HepG2 (cell line): ENCODE data around the gene IL5RA. TPM values are rescaled to one million over a fixed set of nuclear protein-coding genes. Genes with fewer than 3 reads are reported as not detected.

Experiments
- ATAC-seq: fragments of 200-7000 bp; cut with Tn5 transposase; 3 replicates; pipeline ENCODE4 v1.9.1; 2020; ENCODE audit warnings: mild to moderate bottlenecking, moderate library complexity
- BruUV-seq: library from RNA; stranded (reverse); fragments of 400-500 nt; replicated peaks from 2 replicates; lab custom pipeline; 2021; lab: Mats Ljungman, UMichigan
- CTCF ChIA-PET: fragments of 300-600 bp; formaldehyde crosslinking; extraction: SDS; loops from one replicate; lab custom pipeline; 2021; ENCODE audit warnings: low total read pairs, inconsistent platforms, low intra/inter-chr PET ratio; lab: Yijun Ruan, JAX
- POLR2A ChIA-PET: fragments of 350-600 bp; sonication (Branson Sonifier 250); formaldehyde crosslinking; loops from one replicate; lab custom pipeline; 2020; ENCODE audit warnings: antibody characterized with exemption, inconsistent platforms; lab: Yijun Ruan, JAX
- DNase-seq: peaks from one replicate; pipeline ENCODE4 v3.0.0-alpha.2; 2015; ENCODE audit warnings: low spot score
- FAIRE-seq: peaks from 3 replicates; lab custom pipeline; 2011; peaks lifted over from hg19 to GRCh38; lab: Jason Lieb, UNC
- H2AFZ ChIP-seq: one replicate; pipeline ENCODE4 v1.6.1; 2011; ENCODE audit warnings: low read length, inconsistent platforms
- H3K27ac ChIP-seq: fragments of 300-600 bp; 3 replicates; pipeline ENCODE4 v1.8.0; 2011; ENCODE audit warnings: mixed run types, mild to moderate bottlenecking, mixed read lengths, low read length, inconsistent platforms; ENCODE audit not compliant: insufficient read depth; ENCODE audit errors: extremely low read length
- H3K27me3 ChIP-seq, 2 experiments: fragments of 200-600 bp in 1 of 2; 2 replicates in 1 of 2; 3 replicates in 1 of 2; pipeline versions ENCODE4 v1.6.0 to v1.8.0; 2011; ENCODE audit warnings: low read length in 2 of 2, mild to moderate bottlenecking in 2 of 2, moderate library complexity in 2 of 2, inconsistent platforms in 1 of 2; ENCODE audit not compliant: insufficient read depth in 2 of 2, control insufficient read depth in 1 of 2
- H3K36me3 ChIP-seq, 2 experiments: fragments of 200-600 bp in 1 of 2; replicated peaks in 1 of 2; 2 replicates in 1 of 2; 3 replicates in 1 of 2; pipeline versions ENCODE4 v1.5.1 to v1.8.0; 2011; ENCODE audit warnings: low read length in 2 of 2, inconsistent platforms in 1 of 2; ENCODE audit not compliant: insufficient read depth in 2 of 2, control insufficient read depth in 1 of 2
- H3K4me1 ChIP-seq: 2 replicates; pipeline ENCODE4 v1.5.1; 2012; ENCODE audit warnings: low read length, inconsistent platforms; ENCODE audit not compliant: insufficient read depth
- H3K4me2 ChIP-seq: 2 replicates; pipeline ENCODE4 v1.6.0; 2011; ENCODE audit warnings: low read depth, low read length, inconsistent platforms
- H3K4me3 ChIP-seq, 3 experiments: fragments of 200-600 bp in 1 of 3; sonication (generic), shearing (Covaris generic) in 1 of 3; replicated peaks in 1 of 3; 2 replicates each; pipeline ENCODE4 v1.5.1; 2011 to 2016; ENCODE audit warnings: low read length in 3 of 3, inconsistent platforms in 2 of 3, low read depth in 2 of 3, mild to moderate bottlenecking in 2 of 3, control low read depth in 1 of 3, mixed read lengths in 1 of 3; ENCODE audit not compliant: insufficient read depth in 1 of 3
- H3K79me2 ChIP-seq: one replicate; pipeline ENCODE4 v1.6.1; 2011; ENCODE audit warnings: low read length, inconsistent platforms; ENCODE audit not compliant: insufficient read depth
- H3K9ac ChIP-seq: 2 replicates; pipeline ENCODE4 v1.6.0; 2011; ENCODE audit warnings: mild to moderate bottlenecking, low read depth, low read length, inconsistent platforms; ENCODE audit not compliant: insufficient read depth
- H3K9me3 ChIP-seq: 2 replicates; pipeline ENCODE4 v1.5.1; 2012; ENCODE audit warnings: mild to moderate bottlenecking, low read length
- H4K20me1 ChIP-seq: 2 replicates; pipeline ENCODE4 v1.6.0; 2011; ENCODE audit warnings: inconsistent platforms, mild to moderate bottlenecking, low read length, moderate library complexity; ENCODE audit not compliant: insufficient read depth
- BRCA1 ChIP-seq: sonication (generic); formaldehyde crosslinking; IDR thresholded peaks from 2 replicates; pipeline ENCODE4 v1.4.0; 2020; ENCODE audit warnings: missing genetic modification reagents
- DNMT3B ChIP-seq: conservative IDR thresholded peaks from 2 replicates; pipeline ENCODE4 v1.6.1; 2016; ENCODE audit warnings: missing biosample characterization, control low read depth
- FOSL1 ChIP-seq: sonication (generic); formaldehyde crosslinking; IDR thresholded peaks from 2 replicates; pipeline ENCODE4 v1.9.0; 2021; ENCODE audit warnings: missing genetic modification reagents, borderline replicate concordance
- JUND ChIP-seq: sonication (generic); formaldehyde crosslinking; IDR thresholded peaks from 2 replicates; pipeline ENCODE4 v1.8.0; 2022; ENCODE audit warnings: mild to moderate bottlenecking, missing genetic modification reagents
- MZF1 ChIP-seq: sonication (generic); formaldehyde crosslinking; IDR thresholded peaks from 2 replicates; pipeline ENCODE4 v1.8.1; 2023; ENCODE audit warnings: mild to moderate bottlenecking, missing genetic modification reagents, borderline replicate concordance
- SYNCRIP ChIP-seq: fragments of 200-400 bp; formaldehyde crosslinking; IDR thresholded peaks from 2 replicates; pipeline ENCODE4 v1.6.1; 2018; ENCODE audit warnings: mild to moderate bottlenecking, low read depth, low read length; ENCODE audit not compliant: insufficient read depth
- ZNF142 ChIP-seq: sonication (generic); formaldehyde crosslinking; IDR thresholded peaks from 2 replicates; pipeline ENCODE4 v1.4.0; 2020; ENCODE audit warnings: missing genetic modification reagents
- ZNF225 ChIP-seq: sonication (generic); formaldehyde crosslinking; IDR thresholded peaks from 2 replicates; pipeline ENCODE4 v1.4.0; 2020; ENCODE audit warnings: mild to moderate bottlenecking, missing genetic modification reagents
- ZNF24 ChIP-seq: fragments of 450-650 bp; IDR thresholded peaks from 2 replicates; pipeline ENCODE4 v1.6.1; 2017; ENCODE audit warnings: antibody characterized with exemption, mild to moderate bottlenecking
- ZNF253 ChIP-seq: sonication (generic); formaldehyde crosslinking; IDR thresholded peaks from 2 replicates; pipeline ENCODE4 v1.8.0; 2022; ENCODE audit warnings: mild to moderate bottlenecking, missing genetic modification reagents, borderline replicate concordance
- ZNF274 ChIP-seq: sonication (generic); formaldehyde crosslinking; IDR thresholded peaks from 2 replicates; pipeline ENCODE4 v1.5.1; 2020; ENCODE audit warnings: mild to moderate bottlenecking, missing genetic modification reagents
- ZNF572 ChIP-seq: sonication (generic); formaldehyde crosslinking; IDR thresholded peaks from 2 replicates; pipeline ENCODE4 v1.5.1; 2020; ENCODE audit warnings: mild to moderate bottlenecking, missing genetic modification reagents
- ZXDC ChIP-seq: sonication (generic); formaldehyde crosslinking; IDR thresholded peaks from 2 replicates; pipeline ENCODE4 v1.5.0; 2020; ENCODE audit warnings: mild to moderate bottlenecking, missing genetic modification reagents
- WGBS: methylation state at CpG from one replicate; pipeline ENCODE4 v1.1.6; 2017; ENCODE audit warnings: low lambda C conversion rate; 5-methylcytosine and 5-hydroxymethylcytosine counted together
- in situ Hi-C: cut with HindIII; loops from 2 replicates; pipeline ENCODE4 v1.10.0; 2017; ENCODE audit warnings: low pct_unique_long_range_greater_than_20kb; ENCODE audit not compliant: extremely low pct_ligation_motif_present
- intact Hi-C: fragments of 100-400 bp; cut with micrococcal nuclease; formaldehyde crosslinking; loops from one replicate; pipeline ENCODE4 v1.10.0; 2022; ENCODE audit not compliant: unreplicated experiment
- polyA plus RNA-seq, 8 experiments: library from polyadenylated mRNA; depleted of rRNA in 3 of 8; stranded (reverse) in 7 of 8; unstranded in 1 of 8; fragments of >200 nt; fragmentation: Illumina TruSeq in 4 of 8; extraction: Trizol in 4 of 8; gene quantifications; 2 replicates each; pipeline versions ENCODE4 v1.2.1 to v1.2.3, GENCODE V29; 2011 to 2016; ENCODE audit warnings: low read depth in 4 of 8, missing spikeins in 1 of 8, mixed read lengths in 1 of 8; ENCODE audit not compliant: insufficient read depth in 1 of 8
- total RNA-seq, 5 experiments: library from RNA; depleted of rRNA; stranded (reverse); fragments of >200 nt; fragmentation: Illumina TruSeq; extraction: Trizol; gene quantifications; 2 replicates each; pipeline ENCODE4 v1.2.3, GENCODE V29; 2016; ENCODE audit warnings: low read depth in 1 of 5
- TF ChIP-seq, protein P1 (sequence below): sonication (generic); formaldehyde crosslinking; IDR thresholded peaks from 2 replicates; pipeline ENCODE4; 2020; ENCODE audit warnings: missing genetic modification reagents, mild to moderate bottlenecking, borderline replicate concordance

Gene IL5RA
- total and polyA plus RNA-seq, 2 of the 13 experiments (the other 11 are each of a cell fraction or from before 2014, with no cell fraction given): not detected

- 84% methylated on average over 5 of the region's 5 CpGs for WGBS
- intact Hi-C loops (no loop called here), in situ Hi-C loops (no loop called here)
- H3K27ac ChIP-seq: no peak overlapping the region
- H3K9me3 ChIP-seq: no peaks in the 10 kb centered on the region
- ATAC-seq (no peak), DNase-seq (no peak), FAIRE-seq (no peak)
- ChIA-PET CTCF (no interaction called here), POLR2A (no interaction called here)
- H3K27me3 ChIP-seq: no peaks in the 10 kb centered on the region; a peak in 1 of 5 replicates
- peaks cover 32% of the 10 kb centered on the region for H3K4me1 ChIP-seq
- no peak overlapping the region for H3K4me3 ChIP-seq
- no peak overlapping the region for H3K9ac ChIP-seq
- no TSS peak for BruUV-seq
- no peaks in the 10 kb centered on the region for H4K20me1 ChIP-seq
- H3K4me2 ChIP-seq: no peak overlapping the region
- no peak overlapping the region for H2AFZ ChIP-seq
- peaks cover 7 to 23% of the 10 kb centered on the region in 2 experiments; a peak in 4 of 5 replicates for H3K36me3 ChIP-seq
- peaks cover 32% of the 10 kb centered on the region for H3K79me2 ChIP-seq
- TF ChIP-seq SYNCRIP (no peak), MZF1 (no peak), ZNF572 (CRISPR knock-in tag) (no peak), BRCA1 (CRISPR knock-in tag) (no peak), ZNF24 (no peak), DNMT3B (CRISPR knock-in tag) (no peak), ZXDC (CRISPR knock-in tag) (no peak), ZNF274 (CRISPR knock-in tag) (no peak), FOSL1 (CRISPR knock-in tag) (no peak), JUND (CRISPR knock-in tag) (no peak), ZNF225 (CRISPR knock-in tag) (no peak), ZNF253 (no peak), ZNF142 (CRISPR knock-in tag) (no peak)
- TF ChIP-seq, protein P1, sequence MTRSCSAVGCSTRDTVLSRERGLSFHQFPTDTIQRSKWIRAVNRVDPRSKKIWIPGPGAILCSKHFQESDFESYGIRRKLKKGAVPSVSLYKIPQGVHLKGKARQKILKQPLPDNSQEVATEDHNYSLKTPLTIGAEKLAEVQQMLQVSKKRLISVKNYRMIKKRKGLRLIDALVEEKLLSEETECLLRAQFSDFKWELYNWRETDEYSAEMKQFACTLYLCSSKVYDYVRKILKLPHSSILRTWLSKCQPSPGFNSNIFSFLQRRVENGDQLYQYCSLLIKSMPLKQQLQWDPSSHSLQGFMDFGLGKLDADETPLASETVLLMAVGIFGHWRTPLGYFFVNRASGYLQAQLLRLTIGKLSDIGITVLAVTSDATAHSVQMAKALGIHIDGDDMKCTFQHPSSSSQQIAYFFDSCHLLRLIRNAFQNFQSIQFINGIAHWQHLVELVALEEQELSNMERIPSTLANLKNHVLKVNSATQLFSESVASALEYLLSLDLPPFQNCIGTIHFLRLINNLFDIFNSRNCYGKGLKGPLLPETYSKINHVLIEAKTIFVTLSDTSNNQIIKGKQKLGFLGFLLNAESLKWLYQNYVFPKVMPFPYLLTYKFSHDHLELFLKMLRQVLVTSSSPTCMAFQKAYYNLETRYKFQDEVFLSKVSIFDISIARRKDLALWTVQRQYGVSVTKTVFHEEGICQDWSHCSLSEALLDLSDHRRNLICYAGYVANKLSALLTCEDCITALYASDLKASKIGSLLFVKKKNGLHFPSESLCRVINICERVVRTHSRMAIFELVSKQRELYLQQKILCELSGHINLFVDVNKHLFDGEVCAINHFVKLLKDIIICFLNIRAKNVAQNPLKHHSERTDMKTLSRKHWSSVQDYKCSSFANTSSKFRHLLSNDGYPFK (CRISPR knock-in tag): no peak
Measured at GRCh38 chr3:3129579-3129978, 19.4 kb upstream of the IL5RA start.
